SK-N-SH treated with all-trans-retinoic acid at 6 μM for 48 hours (cell line): Measurements from ENCODE around the gene GLIPR2.

ENCODE experiments used
- ARNTL ChIP-seq: fragments of 450-650 bp; formaldehyde crosslinking; IDR thresholded peaks from 2 replicates; pipeline ENCODE4 v1.5.0; 2020; ENCODE audit warnings: low read depth, mild to moderate bottlenecking, moderate library complexity, borderline replicate concordance
- TF ChIP-seq, protein P1 (sequence below): fragments of 250-450 bp; sonication (Bioruptor Pico); IDR thresholded peaks from 2 replicates; pipeline ENCODE4 v1.5.1; 2020; ENCODE audit warnings: low read depth, mild to moderate bottlenecking, moderate library complexity
- TF ChIP-seq, protein P2 (sequence below): fragments of 250-450 bp; sonication (Bioruptor Pico); IDR thresholded peaks from 2 replicates; pipeline ENCODE4 v1.8.0; 2020; ENCODE audit warnings: mild to moderate bottlenecking, moderate library complexity, borderline replicate concordance

DNA sequence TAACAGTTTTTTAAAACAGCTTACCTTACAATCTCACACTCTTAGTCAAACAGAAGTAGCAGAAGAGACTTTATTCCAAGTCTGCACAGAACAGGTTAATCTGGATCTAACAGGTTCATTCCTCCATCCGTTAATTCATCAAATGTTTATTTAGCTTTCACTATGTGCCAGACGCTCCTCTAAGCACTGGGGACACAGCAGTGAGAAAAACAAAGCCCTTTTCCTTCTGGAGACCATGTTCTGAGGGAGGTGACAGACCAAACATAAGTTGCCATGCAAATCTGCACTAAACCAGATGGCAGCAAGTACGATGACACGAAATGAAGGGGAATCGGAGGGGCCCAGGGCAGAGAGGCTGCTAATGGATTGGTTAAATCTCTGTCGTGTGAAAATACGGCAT is 17.1 kb upstream of the GLIPR2 start:
- TF ChIP-seq, protein P1, sequence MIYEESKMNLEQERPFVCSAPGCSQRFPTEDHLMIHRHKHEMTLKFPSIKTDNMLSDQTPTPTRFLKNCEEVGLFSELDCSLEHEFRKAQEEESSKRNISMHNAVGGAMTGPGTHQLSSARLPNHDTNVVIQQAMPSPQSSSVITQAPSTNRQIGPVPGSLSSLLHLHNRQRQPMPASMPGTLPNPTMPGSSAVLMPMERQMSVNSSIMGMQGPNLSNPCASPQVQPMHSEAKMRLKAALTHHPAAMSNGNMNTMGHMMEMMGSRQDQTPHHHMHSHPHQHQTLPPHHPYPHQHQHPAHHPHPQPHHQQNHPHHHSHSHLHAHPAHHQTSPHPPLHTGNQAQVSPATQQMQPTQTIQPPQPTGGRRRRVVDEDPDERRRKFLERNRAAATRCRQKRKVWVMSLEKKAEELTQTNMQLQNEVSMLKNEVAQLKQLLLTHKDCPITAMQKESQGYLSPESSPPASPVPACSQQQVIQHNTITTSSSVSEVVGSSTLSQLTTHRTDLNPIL, result no peak
- TF ChIP-seq, protein P2, sequence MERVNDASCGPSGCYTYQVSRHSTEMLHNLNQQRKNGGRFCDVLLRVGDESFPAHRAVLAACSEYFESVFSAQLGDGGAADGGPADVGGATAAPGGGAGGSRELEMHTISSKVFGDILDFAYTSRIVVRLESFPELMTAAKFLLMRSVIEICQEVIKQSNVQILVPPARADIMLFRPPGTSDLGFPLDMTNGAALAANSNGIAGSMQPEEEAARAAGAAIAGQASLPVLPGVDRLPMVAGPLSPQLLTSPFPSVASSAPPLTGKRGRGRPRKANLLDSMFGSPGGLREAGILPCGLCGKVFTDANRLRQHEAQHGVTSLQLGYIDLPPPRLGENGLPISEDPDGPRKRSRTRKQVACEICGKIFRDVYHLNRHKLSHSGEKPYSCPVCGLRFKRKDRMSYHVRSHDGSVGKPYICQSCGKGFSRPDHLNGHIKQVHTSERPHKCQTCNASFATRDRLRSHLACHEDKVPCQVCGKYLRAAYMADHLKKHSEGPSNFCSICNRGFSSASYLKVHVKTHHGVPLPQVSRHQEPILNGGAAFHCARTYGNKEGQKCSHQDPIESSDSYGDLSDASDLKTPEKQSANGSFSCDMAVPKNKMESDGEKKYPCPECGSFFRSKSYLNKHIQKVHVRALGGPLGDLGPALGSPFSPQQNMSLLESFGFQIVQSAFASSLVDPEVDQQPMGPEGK (CRISPR knock-in tag), result no peak
- TF ChIP-seq ARNTL (CRISPR knock-in tag), result no peak
